ENCODE results near the gene KLB.

- no peak for TF ChIP-seq CTCF (IDR thresholded peaks at IDR 0.05)
- peak in 1 of 2 donors; percentile 37 for TF ChIP-seq POLR2A (IDR thresholded peaks at IDR 0.05)
- TF ChIP-seq EP300 (IDR thresholded peaks at IDR 0.05): no peak
- TF ChIP-seq POLR2AphosphoS5 (IDR thresholded peaks at IDR 0.05): peak; percentile 74 to 90 (median 86)
Measured at GRCh38 chr4:39365830-39366771, 40.6 kb upstream of the KLB start, which contains the start of gene RFC1.

Measured in sigmoid colon (tissue), 4 donors.